SK-N-MC (cell line): ENCODE measurements around the gene CTRL.

ENCODE experiments used
- EZH2 ChIP-seq: fragments of 200-600 bp; sonication (generic); IDR thresholded peaks from one replicate; pipeline ENCODE4 v1.6.1; 2017; ENCODE audit warnings: antibody characterized with exemption
- POLR2AphosphoS5 ChIP-seq: IDR thresholded peaks from 2 replicates; pipeline ENCODE4 v1.6.1; 2012; ENCODE audit warnings: mild to moderate bottlenecking, low read depth, low read length, borderline replicate concordance

GRCh38 chr16:67936880-67937605 is 5.4 kb upstream of the CTRL start:
- TF ChIP-seq POLR2AphosphoS5: no peak
- TF ChIP-seq EZH2: no peak
